GM21367 (cell line): Measurements from ENCODE around the gene PLK5.

Experiments used
- ATAC-seq: cut with Tn5 transposase; IDR thresholded peaks from one replicate; pipeline ENCODE4 v1.9.1; 2021; ENCODE audit not compliant: unreplicated experiment

PLK5 gene

GRCh38 chr19:1554968-1555367 is 31.1 kb downstream of the PLK5 start:
- no peak for ATAC-seq

GRCh38 chr19:1555487-1556389 is 31.9 kb downstream of the PLK5 start:
- no peak for ATAC-seq

GRCh38 chr19:1556390-1557070 is 32.7 kb downstream of the PLK5 start:
- ATAC-seq, result no peak

- ATAC-seq, result no peak
Observed at GRCh38 chr19:1558552-1558951, 34.7 kb downstream of the PLK5 start.

GRCh38 chr19:1560286-1560882 is 36.5 kb downstream of the PLK5 start:
- no peak for ATAC-seq

GRCh38 chr19:1561236-1561842 is 37.5 kb downstream of the PLK5 start:
- no peak for ATAC-seq

GRCh38 chr19:1563251-1563650 is 39.4 kb downstream of the PLK5 start:
- no peak for ATAC-seq

- no peak for ATAC-seq
Observed at GRCh38 chr19:1566392-1567115, 42.7 kb downstream of the PLK5 start.

GRCh38 chr19:1567116-1567847 is 43.4 kb downstream of the PLK5 start:
- no peak for ATAC-seq

GRCh38 chr19:1567848-1568227 is 44.0 kb downstream of the PLK5 start:
- ATAC-seq, result no peak

- ATAC-seq, result no peak
Observed at GRCh38 chr19:1568320-1569019, 44.6 kb downstream of the PLK5 start, which contains the start of gene MEX3D. TSS of gene MEX3D (minus strand) at chr19:1568325. CDS start at chr19:1568058, 267 bp downstream.

GRCh38 chr19:1569997-1570396 is 46.1 kb downstream of the PLK5 start:
- no peak for ATAC-seq

GRCh38 chr19:1570836-1571235 is 47.0 kb downstream of the PLK5 start:
- no peak for ATAC-seq

- no peak for ATAC-seq
Observed at GRCh38 chr19:1571358-1571757, 47.5 kb downstream of the PLK5 start.

GRCh38 chr19:1572795-1573194 is 48.9 kb downstream of the PLK5 start:
- ATAC-seq, result no peak

- ATAC-seq, result no peak
Observed at GRCh38 chr19:1574354-1575136, 50.7 kb downstream of the PLK5 start.

- ATAC-seq, result no peak
Observed at GRCh38 chr19:1575323-1576241, 51.7 kb downstream of the PLK5 start.
